HepG2 (cell line): Measurements from ENCODE around the gene SGMS1. TPM values are rescaled to one million over a fixed set of nuclear protein-coding genes. Genes with fewer than 3 reads are reported as not detected.

Source experiments
- ATAC-seq: fragments of 200-7000 bp; cut with Tn5 transposase; 3 replicates; pipeline ENCODE4 v1.9.1; 2020; ENCODE audit warnings: mild to moderate bottlenecking, moderate library complexity
- BruUV-seq: library from RNA; stranded (reverse); fragments of 400-500 nt; replicated peaks from 2 replicates; lab custom pipeline; 2021; lab: Mats Ljungman, UMichigan
- CTCF ChIA-PET: fragments of 300-600 bp; formaldehyde crosslinking; extraction: SDS; loops from one replicate; lab custom pipeline; 2021; ENCODE audit warnings: low total read pairs, inconsistent platforms, low intra/inter-chr PET ratio; lab: Yijun Ruan, JAX
- POLR2A ChIA-PET: fragments of 350-600 bp; sonication (Branson Sonifier 250); formaldehyde crosslinking; loops from one replicate; lab custom pipeline; 2020; ENCODE audit warnings: antibody characterized with exemption, inconsistent platforms; lab: Yijun Ruan, JAX
- DNase-seq: peaks from one replicate; pipeline ENCODE4 v3.0.0-alpha.2; 2015; ENCODE audit warnings: low spot score
- FAIRE-seq: peaks from 3 replicates; lab custom pipeline; 2011; peaks lifted over from hg19 to GRCh38; lab: Jason Lieb, UNC
- H2AFZ ChIP-seq: one replicate; pipeline ENCODE4 v1.6.1; 2011; ENCODE audit warnings: low read length, inconsistent platforms
- H3K27ac ChIP-seq: fragments of 300-600 bp; 3 replicates; pipeline ENCODE4 v1.8.0; 2011; ENCODE audit warnings: mixed run types, mild to moderate bottlenecking, mixed read lengths, low read length, inconsistent platforms; ENCODE audit not compliant: insufficient read depth; ENCODE audit errors: extremely low read length
- H3K27me3 ChIP-seq, 2 experiments: fragments of 200-600 bp in 1 of 2; 2 replicates in 1 of 2; 3 replicates in 1 of 2; pipeline versions ENCODE4 v1.6.0 to v1.8.0; 2011; ENCODE audit warnings: low read length in 2 of 2, mild to moderate bottlenecking in 2 of 2, moderate library complexity in 2 of 2, inconsistent platforms in 1 of 2; ENCODE audit not compliant: insufficient read depth in 2 of 2, control insufficient read depth in 1 of 2
- H3K36me3 ChIP-seq, 2 experiments: fragments of 200-600 bp in 1 of 2; replicated peaks in 1 of 2; 2 replicates in 1 of 2; 3 replicates in 1 of 2; pipeline versions ENCODE4 v1.5.1 to v1.8.0; 2011; ENCODE audit warnings: low read length in 2 of 2, inconsistent platforms in 1 of 2; ENCODE audit not compliant: insufficient read depth in 2 of 2, control insufficient read depth in 1 of 2
- H3K4me1 ChIP-seq: 2 replicates; pipeline ENCODE4 v1.5.1; 2012; ENCODE audit warnings: low read length, inconsistent platforms; ENCODE audit not compliant: insufficient read depth
- H3K4me2 ChIP-seq: 2 replicates; pipeline ENCODE4 v1.6.0; 2011; ENCODE audit warnings: low read depth, low read length, inconsistent platforms
- H3K4me3 ChIP-seq, 3 experiments: fragments of 200-600 bp in 1 of 3; sonication (generic), shearing (Covaris generic) in 1 of 3; replicated peaks in 1 of 3; 2 replicates each; pipeline ENCODE4 v1.5.1; 2011 to 2016; ENCODE audit warnings: low read length in 3 of 3, inconsistent platforms in 2 of 3, low read depth in 2 of 3, mild to moderate bottlenecking in 2 of 3, control low read depth in 1 of 3, mixed read lengths in 1 of 3; ENCODE audit not compliant: insufficient read depth in 1 of 3
- H3K79me2 ChIP-seq: one replicate; pipeline ENCODE4 v1.6.1; 2011; ENCODE audit warnings: low read length, inconsistent platforms; ENCODE audit not compliant: insufficient read depth
- H3K9ac ChIP-seq: 2 replicates; pipeline ENCODE4 v1.6.0; 2011; ENCODE audit warnings: mild to moderate bottlenecking, low read depth, low read length, inconsistent platforms; ENCODE audit not compliant: insufficient read depth
- H3K9me3 ChIP-seq: 2 replicates; pipeline ENCODE4 v1.5.1; 2012; ENCODE audit warnings: mild to moderate bottlenecking, low read length
- H4K20me1 ChIP-seq: 2 replicates; pipeline ENCODE4 v1.6.0; 2011; ENCODE audit warnings: inconsistent platforms, mild to moderate bottlenecking, low read length, moderate library complexity; ENCODE audit not compliant: insufficient read depth
- CBX2 ChIP-seq, 2 experiments: fragments of 200-600 bp in 1 of 2; sonication (generic); formaldehyde crosslinking in 1 of 2; IDR thresholded peaks; 2 replicates each; pipeline versions ENCODE4 v1.7.0 to v1.8.1; 2018 to 2022; ENCODE audit warnings: low read depth in 2 of 2, low read length in 1 of 2, mild to moderate bottlenecking in 1 of 2, missing genetic modification reagents in 1 of 2
- HOXA7 ChIP-seq: sonication (generic); formaldehyde crosslinking; IDR thresholded peaks from 2 replicates; pipeline ENCODE4 v1.8.1; 2022; ENCODE audit warnings: mild to moderate bottlenecking, missing genetic modification reagents, moderate library complexity
- TOE1 ChIP-seq: sonication (generic); formaldehyde crosslinking; IDR thresholded peaks from 2 replicates; pipeline ENCODE4 v1.4.0; 2020; ENCODE audit warnings: mild to moderate bottlenecking, missing genetic modification reagents
- ZNF616 ChIP-seq: sonication (generic); formaldehyde crosslinking; IDR thresholded peaks from 2 replicates; pipeline ENCODE4 v1.5.0; 2020; ENCODE audit warnings: low read depth, mild to moderate bottlenecking, missing genetic modification reagents
- ZNF660 ChIP-seq: sonication (generic); formaldehyde crosslinking; IDR thresholded peaks from 2 replicates; pipeline ENCODE4 v1.5.1; 2020; ENCODE audit warnings: mild to moderate bottlenecking, low read depth, missing genetic modification reagents, borderline replicate concordance
- ZNF761 ChIP-seq: sonication (generic); formaldehyde crosslinking; conservative IDR thresholded peaks from 2 replicates; pipeline ENCODE4 v1.4.0; 2020; ENCODE audit warnings: mild to moderate bottlenecking, missing genetic modification reagents
- ZNF768 ChIP-seq: sonication (generic); formaldehyde crosslinking; IDR thresholded peaks from 2 replicates; pipeline ENCODE4 v1.4.0; 2020; ENCODE audit warnings: missing genetic modification reagents
- ZNF792 ChIP-seq: IDR thresholded peaks from 2 replicates; pipeline ENCODE4 v1.6.1; 2016
- ZNF879 ChIP-seq: sonication (generic); formaldehyde crosslinking; IDR thresholded peaks from 2 replicates; pipeline ENCODE4 v1.8.1; 2023; ENCODE audit warnings: missing genetic modification reagents
- WGBS: methylation state at CpG from one replicate; pipeline ENCODE4 v1.1.6; 2017; ENCODE audit warnings: low lambda C conversion rate; 5-methylcytosine and 5-hydroxymethylcytosine counted together
- in situ Hi-C: cut with HindIII; loops from 2 replicates; pipeline ENCODE4 v1.10.0; 2017; ENCODE audit warnings: low pct_unique_long_range_greater_than_20kb; ENCODE audit not compliant: extremely low pct_ligation_motif_present
- intact Hi-C: fragments of 100-400 bp; cut with micrococcal nuclease; formaldehyde crosslinking; loops from one replicate; pipeline ENCODE4 v1.10.0; 2022; ENCODE audit not compliant: unreplicated experiment
- polyA plus RNA-seq, 8 experiments: library from polyadenylated mRNA; depleted of rRNA in 3 of 8; stranded (reverse) in 7 of 8; unstranded in 1 of 8; fragments of >200 nt; fragmentation: Illumina TruSeq in 4 of 8; extraction: Trizol in 4 of 8; gene quantifications; 2 replicates each; pipeline versions ENCODE4 v1.2.1 to v1.2.3, GENCODE V29; 2011 to 2016; ENCODE audit warnings: low read depth in 4 of 8, missing spikeins in 1 of 8, mixed read lengths in 1 of 8; ENCODE audit not compliant: insufficient read depth in 1 of 8
- total RNA-seq, 5 experiments: library from RNA; depleted of rRNA; stranded (reverse); fragments of >200 nt; fragmentation: Illumina TruSeq; extraction: Trizol; gene quantifications; 2 replicates each; pipeline ENCODE4 v1.2.3, GENCODE V29; 2016; ENCODE audit warnings: low read depth in 1 of 5
- TF ChIP-seq, protein P1 (sequence below): sonication (generic); formaldehyde crosslinking; IDR thresholded peaks from 2 replicates; pipeline ENCODE4 v1.8.0; 2022; ENCODE audit warnings: missing genetic modification reagents, low read depth, mild to moderate bottlenecking, borderline replicate concordance
- TF ChIP-seq, protein P2 (sequence below): sonication (generic); formaldehyde crosslinking; IDR thresholded peaks from 2 replicates; pipeline ENCODE4 v1.8.0; 2022; ENCODE audit warnings: mild to moderate bottlenecking, missing genetic modification reagents, borderline replicate concordance
- TF ChIP-seq, protein P3 (sequence below): sonication (generic); formaldehyde crosslinking; IDR thresholded peaks from 2 replicates; pipeline ENCODE4 v1.4.0; 2020; ENCODE audit warnings: missing genetic modification reagents

SGMS1 gene
- total and polyA plus RNA-seq, 2 of the 13 experiments (the other 11 are each of a cell fraction or from before 2014, with no cell fraction given) = 6.5 to 15.1 TPM

DNA sequence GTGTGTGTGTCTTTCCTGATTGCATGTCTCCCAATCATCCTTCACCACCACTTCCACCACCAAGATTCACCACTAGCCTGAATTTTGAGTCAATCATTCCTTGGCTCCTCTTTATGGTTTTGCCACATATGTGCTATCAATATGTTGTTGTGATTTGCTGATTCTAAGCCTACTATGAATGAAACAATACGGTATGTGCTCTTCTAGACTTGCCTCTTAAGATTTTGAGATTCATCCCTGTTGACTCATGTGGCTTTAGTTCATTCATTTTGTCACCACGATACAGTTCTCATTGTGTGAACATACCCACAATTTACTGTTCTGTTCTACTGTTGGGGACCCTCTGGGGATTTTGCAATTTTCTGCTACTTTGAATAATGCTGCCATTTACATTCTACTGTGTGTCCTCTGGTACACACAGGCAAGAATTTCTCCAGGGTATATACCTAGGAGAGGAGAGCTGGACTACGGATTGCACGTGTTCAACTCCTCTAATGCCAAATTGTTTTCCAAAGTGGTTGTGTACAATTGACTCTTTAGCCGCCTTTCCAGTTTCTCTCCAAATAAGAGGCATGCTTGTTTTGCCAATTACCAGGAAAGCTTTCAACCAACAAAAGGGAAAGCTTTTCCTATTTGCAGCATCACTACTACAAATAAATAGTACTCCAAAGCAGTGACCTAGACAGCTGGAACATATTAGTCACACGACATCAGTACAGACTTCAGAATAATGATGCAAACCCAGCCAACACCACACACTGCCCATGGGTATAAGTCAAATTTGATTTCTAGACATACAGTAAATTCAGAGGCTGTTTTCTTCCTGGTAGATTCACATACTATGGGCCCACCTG, 30.0 kb downstream of the SGMS1 start:
- no TSS peak for BruUV-seq
- ChIA-PET POLR2A (interaction anchor here (1.9 kb wide), 1 partner anchor 11 kb away, joined by 5 read pairs; no protein-coding TSS in a partner anchor), CTCF (no interaction called here)
- peaks cover 9% of the 10 kb centered on the region for H3K79me2 ChIP-seq
- no peaks in the 10 kb centered on the region; a peak in 1 of 5 replicates for H3K36me3 ChIP-seq
- TF ChIP-seq ZNF616 (CRISPR knock-in tag) (no peak), CBX2 (IDR thresholded peaks at IDR 0.05; ENCODE audit: low read depth, low read length) (no peak), CBX2 (CRISPR knock-in tag; IDR thresholded peaks at IDR 0.05; ENCODE audit: low read depth) (no peak), ZNF879 (CRISPR knock-in tag) (no peak), ZNF660 (CRISPR knock-in tag) (no peak), ZNF792 (CRISPR knock-in tag) (no peak), HOXA7 (no peak), ZNF768 (CRISPR knock-in tag) (no peak), ZNF761 (CRISPR knock-in tag) (no peak), TOE1 (CRISPR knock-in tag) (no peak)
- TF ChIP-seq, protein P1, sequence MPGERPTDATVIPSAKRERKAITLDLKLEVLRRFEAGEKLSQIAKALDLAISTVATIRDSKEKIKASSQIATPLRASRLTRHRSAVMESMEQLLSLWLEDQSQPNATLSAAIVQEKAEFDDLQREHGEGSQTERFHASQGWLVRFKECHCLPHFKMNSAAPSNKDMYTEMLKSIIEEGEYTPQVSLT (CRISPR knock-in tag) = no peak
- TF ChIP-seq, protein P2, sequence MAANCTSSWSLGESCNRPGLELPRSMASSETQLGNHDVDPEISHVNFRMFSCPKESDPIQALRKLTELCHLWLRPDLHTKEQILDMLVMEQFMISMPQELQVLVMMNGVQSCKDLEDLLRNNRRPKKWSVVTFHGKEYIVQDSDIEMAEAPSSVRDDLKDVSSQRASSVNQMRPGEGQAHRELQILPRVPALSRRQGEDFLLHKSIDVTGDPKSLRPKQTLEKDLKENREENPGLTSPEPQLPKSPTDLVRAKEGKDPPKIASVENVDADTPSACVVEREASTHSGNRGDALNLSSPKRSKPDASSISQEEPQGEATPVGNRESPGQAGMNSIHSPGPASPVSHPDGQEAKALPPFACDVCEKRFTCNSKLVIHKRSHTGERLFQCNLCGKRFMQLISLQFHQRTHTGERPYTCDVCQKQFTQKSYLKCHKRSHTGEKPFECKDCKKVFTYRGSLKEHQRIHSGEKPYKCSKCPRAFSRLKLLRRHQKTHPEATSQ (CRISPR knock-in tag) = no peak
- TF ChIP-seq, protein P3, sequence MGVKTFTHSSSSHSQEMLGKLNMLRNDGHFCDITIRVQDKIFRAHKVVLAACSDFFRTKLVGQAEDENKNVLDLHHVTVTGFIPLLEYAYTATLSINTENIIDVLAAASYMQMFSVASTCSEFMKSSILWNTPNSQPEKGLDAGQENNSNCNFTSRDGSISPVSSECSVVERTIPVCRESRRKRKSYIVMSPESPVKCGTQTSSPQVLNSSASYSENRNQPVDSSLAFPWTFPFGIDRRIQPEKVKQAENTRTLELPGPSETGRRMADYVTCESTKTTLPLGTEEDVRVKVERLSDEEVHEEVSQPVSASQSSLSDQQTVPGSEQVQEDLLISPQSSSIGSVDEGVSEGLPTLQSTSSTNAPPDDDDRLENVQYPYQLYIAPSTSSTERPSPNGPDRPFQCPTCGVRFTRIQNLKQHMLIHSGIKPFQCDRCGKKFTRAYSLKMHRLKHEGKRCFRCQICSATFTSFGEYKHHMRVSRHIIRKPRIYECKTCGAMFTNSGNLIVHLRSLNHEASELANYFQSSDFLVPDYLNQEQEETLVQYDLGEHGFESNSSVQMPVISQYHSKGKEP (CRISPR knock-in tag) = no peak
- H3K4me1 ChIP-seq = peaks cover 4% of the 10 kb centered on the region; the same call in 1 of the 2 replicates
- no peaks in the 10 kb centered on the region for H4K20me1 ChIP-seq
- H3K27ac ChIP-seq = no peak overlapping the region
- no peak overlapping the region for H2AFZ ChIP-seq
- in situ Hi-C loops (no loop called here), intact Hi-C loops (no loop called here)
- H3K4me2 ChIP-seq = no peak overlapping the region
- ATAC-seq (no peak), DNase-seq (no peak), FAIRE-seq (no peak)
- 99% methylated on average over 6 of the region's 6 CpGs for WGBS
- no peaks in the 10 kb centered on the region for H3K9me3 ChIP-seq
- H3K4me3 ChIP-seq = no peak overlapping the region
- no peaks in the 10 kb centered on the region for H3K27me3 ChIP-seq
- no peak overlapping the region for H3K9ac ChIP-seq
